K562 (cell line): ENCODE results near the gene PHKG1. TPM values are rescaled to one million over a fixed set of nuclear protein-coding genes. Genes with fewer than 3 reads are reported as not detected.

ENCODE experiments used
- CTBP1 ChIP-seq: fragments of 450-650 bp; IDR thresholded peaks from 2 replicates; pipeline ENCODE4 v1.6.1; 2016; ENCODE audit warnings: borderline replicate concordance
- LCOR ChIP-seq: sonication (generic); formaldehyde crosslinking; IDR thresholded peaks from 2 replicates; pipeline ENCODE4 v1.8.0; 2022; ENCODE audit warnings: mild to moderate bottlenecking, missing genetic modification reagents
- MCM3 ChIP-seq: fragments of 450-650 bp; IDR thresholded peaks from 2 replicates; pipeline ENCODE4 v1.6.1; 2016
- PML ChIP-seq: IDR thresholded peaks from 2 replicates; pipeline ENCODE4 v1.6.1; 2012; ENCODE audit warnings: low read length, inconsistent platforms
- RHOXF2B ChIP-seq: fragments of 250-450 bp; sonication (Bioruptor Pico); conservative IDR thresholded peaks from 2 replicates; pipeline ENCODE4 v1.5.1; 2021
- SMAD1 ChIP-seq: fragments of 150-350 bp; IDR thresholded peaks from 2 replicates; pipeline ENCODE4 v1.6.1; 2014; ENCODE audit warnings: low read length, low read depth; ENCODE audit not compliant: partially characterized antibody
- SRSF7 ChIP-seq: fragments of 200-400 bp; formaldehyde crosslinking; optimal IDR thresholded peaks from 2 replicates; pipeline ENCODE3; 2017; ENCODE audit warnings: mild to moderate bottlenecking, low read depth, low read length
- ZMIZ1 ChIP-seq, 2 experiments: fragments of 150-350 bp in 1 of 2; IDR thresholded peaks; 2 replicates each; pipeline ENCODE4 v1.6.1; 2012 to 2016; ENCODE audit warnings: low read depth in 2 of 2, low read length in 2 of 2, mild to moderate bottlenecking in 1 of 2, moderate library complexity in 1 of 2
- ZNF408 ChIP-seq: fragments of 250-450 bp; sonication (Bioruptor Pico); IDR thresholded peaks from 2 replicates; pipeline ENCODE4 v1.4.0; 2020; ENCODE audit warnings: low read depth, mild to moderate bottlenecking, moderate library complexity
- ZNF785 ChIP-seq: fragments of 250-450 bp; sonication (Bioruptor Pico); IDR thresholded peaks from 2 replicates; pipeline ENCODE4 v1.4.0; 2020; ENCODE audit warnings: mild to moderate bottlenecking
- polyA plus RNA-seq, 8 experiments: library from polyadenylated mRNA; depleted of rRNA in 4 of 8; stranded (reverse) in 5 of 8; unstranded in 3 of 8; fragments of >200 nt; fragmentation: Nextera tagmentation in 2 of 8; fragmentation: Illumina TruSeq in 1 of 8; extraction: Ambion mirVana in 2 of 8; extraction: Trizol in 1 of 8; gene quantifications; 2 replicates each; pipeline versions ENCODE4 v1.2.1 to v1.2.3, GENCODE V29; 2011 to 2014; ENCODE audit warnings: inconsistent platforms in 1 of 8, missing spikeins in 1 of 8
- total RNA-seq, 7 experiments: library from RNA; depleted of rRNA in 6 of 7; stranded (reverse); fragments of >200 nt in 6 of 7; fragmentation: Illumina TruSeq in 2 of 7; extraction: Trizol in 2 of 7; gene quantifications; 2 replicates each; pipeline versions ENCODE4 v1.2.1 to v1.2.3, GENCODE V29; 2011 to 2021; ENCODE audit warnings: low replicate concordance in 1 of 7
- TF ChIP-seq, protein P1 (sequence below), 3 experiments: fragments of 200-800 bp in 1 of 3; sonication (Bioruptor generic) in 1 of 3; sonication (generic) in 1 of 3; formaldehyde crosslinking in 1 of 3; IDR thresholded peaks; 2 replicates each; pipeline versions ENCODE4 v1.6.1 to v1.8.0; 2016 to 2022; ENCODE audit warnings: mild to moderate bottlenecking in 2 of 3, missing compliant biosample characterization in 2 of 3, missing genetic modification characterization in 2 of 3, missing genetic modification reagents in 1 of 3
- TF ChIP-seq, protein P2 (sequence below): fragments of 250-450 bp; sonication (Bioruptor Pico); IDR thresholded peaks from 2 replicates; pipeline ENCODE4 v1.5.0; 2021
- TF ChIP-seq, protein P3 (sequence below): IDR thresholded peaks from 2 replicates; pipeline ENCODE4 v1.6.1; 2016; ENCODE audit warnings: missing genetic modification characterization, missing compliant biosample characterization

PHKG1 gene
- total and polyA plus RNA-seq, 9 of the 15 experiments (the other 6 are each of a cell fraction or from before 2014, with no cell fraction given): 0.10 to 0.83 (median 0.46) TPM

DNA sequence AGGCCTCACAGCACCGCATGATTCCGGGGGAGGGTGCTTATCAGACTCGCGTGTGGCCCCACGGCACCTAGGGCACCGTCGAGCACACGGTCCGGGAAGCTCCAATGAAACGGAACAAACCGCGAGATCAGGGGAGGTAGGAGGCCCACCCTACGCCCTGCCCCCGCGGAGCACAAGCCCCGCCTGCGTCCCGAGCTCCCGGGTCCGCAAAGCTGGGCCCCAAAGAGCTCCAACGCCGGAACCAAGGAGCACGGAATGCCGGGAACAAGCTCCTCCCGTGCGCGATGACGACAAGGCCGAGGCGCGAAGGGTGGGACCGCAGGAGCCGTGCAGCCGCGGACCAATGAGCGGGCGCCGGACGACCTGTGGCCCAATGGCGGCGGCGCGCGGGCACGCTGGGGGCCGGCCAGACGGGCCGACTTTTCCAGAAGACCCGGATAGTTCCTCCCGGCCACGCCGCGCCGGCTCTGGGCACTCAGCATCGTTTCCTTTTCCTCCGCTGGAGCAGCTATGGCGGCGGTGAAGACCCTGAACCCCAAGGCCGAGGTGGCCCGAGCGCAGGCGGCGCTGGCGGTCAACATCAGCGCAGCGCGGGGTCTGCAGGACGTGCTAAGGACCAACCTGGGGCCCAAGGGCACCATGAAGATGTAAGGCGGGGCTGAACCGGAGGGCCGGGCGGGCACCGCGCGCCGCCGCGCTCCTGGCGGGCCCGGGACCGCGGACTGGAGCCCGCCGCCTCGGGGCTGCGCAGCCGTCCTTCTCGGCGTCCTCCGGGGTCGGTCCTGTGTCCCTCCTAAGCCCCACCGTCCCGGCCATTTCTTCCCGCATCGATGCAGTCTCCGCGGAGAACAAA lies 41.2 kb downstream of the PHKG1 start, which contains the start of the genes CCT6A and PSPH (continued):
- TF ChIP-seq ZMIZ1 (IDR thresholded peaks at IDR 0.05; ENCODE audit: low read depth in 2 of 2, low read length in 2 of 2): peak in 1 of 2 experiments; percentile 43; a peak in 1 of 4 replicates
- no peak for TF ChIP-seq SRSF7
- TF ChIP-seq, protein P1, sequence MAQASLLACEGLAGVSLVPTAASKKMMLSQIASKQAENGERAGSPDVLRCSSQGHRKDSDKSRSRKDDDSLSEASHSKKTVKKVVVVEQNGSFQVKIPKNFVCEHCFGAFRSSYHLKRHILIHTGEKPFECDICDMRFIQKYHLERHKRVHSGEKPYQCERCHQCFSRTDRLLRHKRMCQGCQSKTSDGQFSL (CRISPR knock-in tag; IDR thresholded peaks at IDR 0.05): no peak
- TF ChIP-seq, protein P1 (tag; IDR thresholded peaks at IDR 0.05): no peak
- no peak for TF ChIP-seq PML
- peak; percentile 85 for TF ChIP-seq CTBP1
- TF ChIP-seq, protein P2, sequence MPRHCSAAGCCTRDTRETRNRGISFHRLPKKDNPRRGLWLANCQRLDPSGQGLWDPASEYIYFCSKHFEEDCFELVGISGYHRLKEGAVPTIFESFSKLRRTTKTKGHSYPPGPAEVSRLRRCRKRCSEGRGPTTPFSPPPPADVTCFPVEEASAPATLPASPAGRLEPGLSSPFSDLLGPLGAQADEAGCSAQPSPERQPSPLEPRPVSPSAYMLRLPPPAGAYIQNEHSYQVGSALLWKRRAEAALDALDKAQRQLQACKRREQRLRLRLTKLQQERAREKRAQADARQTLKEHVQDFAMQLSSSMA (CRISPR knock-in tag): no peak
- TF ChIP-seq, protein P3, sequence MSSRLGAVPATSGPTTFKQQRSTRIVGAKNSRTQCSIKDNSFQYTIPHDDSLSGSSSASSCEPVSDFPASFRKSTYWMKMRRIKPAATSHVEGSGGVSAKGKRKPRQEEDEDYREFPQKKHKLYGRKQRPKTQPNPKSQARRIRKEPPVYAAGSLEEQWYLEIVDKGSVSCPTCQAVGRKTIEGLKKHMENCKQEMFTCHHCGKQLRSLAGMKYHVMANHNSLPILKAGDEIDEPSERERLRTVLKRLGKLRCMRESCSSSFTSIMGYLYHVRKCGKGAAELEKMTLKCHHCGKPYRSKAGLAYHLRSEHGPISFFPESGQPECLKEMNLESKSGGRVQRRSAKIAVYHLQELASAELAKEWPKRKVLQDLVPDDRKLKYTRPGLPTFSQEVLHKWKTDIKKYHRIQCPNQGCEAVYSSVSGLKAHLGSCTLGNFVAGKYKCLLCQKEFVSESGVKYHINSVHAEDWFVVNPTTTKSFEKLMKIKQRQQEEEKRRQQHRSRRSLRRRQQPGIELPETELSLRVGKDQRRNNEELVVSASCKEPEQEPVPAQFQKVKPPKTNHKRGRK (tag): no peak
- no peak for TF ChIP-seq ZNF785 (CRISPR knock-in tag)
- no peak for TF ChIP-seq ZNF408 (CRISPR knock-in tag)
- TF ChIP-seq MCM3: no peak
- no peak for TF ChIP-seq SMAD1
- TF ChIP-seq LCOR: peak; percentile 81; the same call in 1 of the 2 replicates
- no peak for TF ChIP-seq RHOXF2B (CRISPR knock-in tag)
